Sigmoid colon (tissue), 4 donors: ENCODE measurements around the gene DCC.

ENCODE experiments used
- EP300 ChIP-seq, 4 donors: sonication (generic); formaldehyde crosslinking; IDR thresholded peaks; one replicate each; pipeline ENCODE4 v1.6.1; 2017; ENCODE audit warnings: antibody characterized with exemption in 4 of 4
- POLR2A ChIP-seq, 2 donors: fragments of 450-650 bp; IDR thresholded peaks; one replicate each; pipeline ENCODE4 v1.6.1; 2016; ENCODE audit warnings: antibody characterized with exemption in 2 of 2, mild to moderate bottlenecking in 2 of 2, moderate library complexity in 2 of 2
- POLR2AphosphoS5 ChIP-seq, 4 donors: sonication (generic); formaldehyde crosslinking; IDR thresholded peaks; one replicate each; pipeline ENCODE4 v1.6.1; 2017; ENCODE audit warnings: antibody characterized with exemption in 4 of 4
- TF ChIP-seq, protein P1 (sequence below), 4 experiments: fragments of 450-650 bp in 3 of 4; fragments of 200-600 bp in 1 of 4; IDR thresholded peaks; one replicate each; pipeline ENCODE4 v1.5.1; 2016 to 2019; ENCODE audit warnings: antibody characterized with exemption in 4 of 4, mild to moderate bottlenecking in 3 of 4, moderate library complexity in 2 of 4

DNA sequence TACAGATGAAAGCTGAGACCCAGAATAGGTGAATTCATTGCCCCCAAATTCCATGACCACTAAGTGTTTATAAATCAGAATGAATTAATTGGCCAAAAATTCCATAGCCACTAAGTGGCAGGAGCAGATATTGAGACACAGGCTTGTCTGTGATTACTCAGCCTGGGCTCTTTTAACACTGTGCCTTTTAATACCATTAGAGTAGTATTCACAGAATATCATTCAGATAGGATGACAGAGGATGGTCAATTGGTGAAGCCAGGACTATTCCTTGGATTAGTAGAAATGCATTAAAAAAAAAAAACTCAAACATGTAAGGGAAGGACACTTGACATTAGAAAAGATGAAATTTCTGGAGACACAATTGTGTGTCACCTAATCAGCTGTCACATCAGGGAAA lies 698.6 kb downstream of the DCC start:
- TF ChIP-seq POLR2A (IDR thresholded peaks at IDR 0.05) (no peak), POLR2AphosphoS5 (IDR thresholded peaks at IDR 0.05) (no peak), EP300 (IDR thresholded peaks at IDR 0.05) (no peak)
- TF ChIP-seq, protein P1, sequence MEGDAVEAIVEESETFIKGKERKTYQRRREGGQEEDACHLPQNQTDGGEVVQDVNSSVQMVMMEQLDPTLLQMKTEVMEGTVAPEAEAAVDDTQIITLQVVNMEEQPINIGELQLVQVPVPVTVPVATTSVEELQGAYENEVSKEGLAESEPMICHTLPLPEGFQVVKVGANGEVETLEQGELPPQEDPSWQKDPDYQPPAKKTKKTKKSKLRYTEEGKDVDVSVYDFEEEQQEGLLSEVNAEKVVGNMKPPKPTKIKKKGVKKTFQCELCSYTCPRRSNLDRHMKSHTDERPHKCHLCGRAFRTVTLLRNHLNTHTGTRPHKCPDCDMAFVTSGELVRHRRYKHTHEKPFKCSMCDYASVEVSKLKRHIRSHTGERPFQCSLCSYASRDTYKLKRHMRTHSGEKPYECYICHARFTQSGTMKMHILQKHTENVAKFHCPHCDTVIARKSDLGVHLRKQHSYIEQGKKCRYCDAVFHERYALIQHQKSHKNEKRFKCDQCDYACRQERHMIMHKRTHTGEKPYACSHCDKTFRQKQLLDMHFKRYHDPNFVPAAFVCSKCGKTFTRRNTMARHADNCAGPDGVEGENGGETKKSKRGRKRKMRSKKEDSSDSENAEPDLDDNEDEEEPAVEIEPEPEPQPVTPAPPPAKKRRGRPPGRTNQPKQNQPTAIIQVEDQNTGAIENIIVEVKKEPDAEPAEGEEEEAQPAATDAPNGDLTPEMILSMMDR (IDR thresholded peaks at IDR 0.05) = no peak
